Amniotic epithelial cell (primary cell): Measurements from ENCODE around the gene UNC13C.

ENCODE experiments used
- DNase-seq: peaks from one replicate; pipeline ENCODE4 v3.0.0-alpha.2; 2010; ENCODE audit warnings: low read depth

The UNC13C gene

DNA sequence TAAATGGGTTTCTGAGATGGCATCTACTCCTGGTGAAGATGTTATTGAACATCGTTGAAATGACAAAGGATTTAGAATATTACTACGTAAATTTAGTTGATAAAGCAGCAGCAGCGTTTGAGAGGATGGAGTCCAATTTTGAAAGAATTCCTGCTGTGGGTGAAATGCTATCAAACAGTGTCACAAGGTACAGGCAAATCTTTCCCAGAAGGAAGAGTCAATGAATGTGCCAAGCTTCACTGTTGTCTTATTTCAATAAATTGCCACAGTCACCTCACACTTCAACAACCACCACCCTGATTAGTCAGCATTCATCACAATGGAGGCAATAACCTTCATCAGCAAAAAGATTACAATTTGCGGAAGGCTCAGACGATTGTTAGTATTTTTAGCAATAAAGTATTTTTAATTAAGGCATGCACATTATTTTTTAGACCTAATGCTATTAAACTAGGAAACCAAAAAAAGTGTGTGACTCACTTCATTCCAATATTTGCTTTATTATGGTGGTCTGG, 142.8 kb downstream of the UNC13C start:
- no peak for DNase-seq

DNA sequence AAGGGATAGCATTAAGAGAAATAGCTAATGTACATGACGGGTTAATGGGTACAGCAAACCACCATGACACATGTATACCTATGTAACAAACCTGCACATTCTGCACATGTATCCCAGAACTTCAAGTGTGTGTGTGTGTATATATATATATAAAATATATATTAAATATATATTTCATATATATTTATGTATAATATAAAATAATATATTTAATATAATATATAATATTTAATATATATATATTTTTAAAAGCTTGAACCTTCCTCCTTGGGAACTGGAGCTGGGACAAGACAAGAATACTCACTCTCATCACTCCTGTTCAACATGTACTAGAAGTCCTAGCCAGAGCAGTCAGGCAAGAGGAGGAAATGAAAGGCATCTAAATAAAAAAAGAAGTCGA, 149.3 kb downstream of the UNC13C start:
- no peak for DNase-seq

DNA sequence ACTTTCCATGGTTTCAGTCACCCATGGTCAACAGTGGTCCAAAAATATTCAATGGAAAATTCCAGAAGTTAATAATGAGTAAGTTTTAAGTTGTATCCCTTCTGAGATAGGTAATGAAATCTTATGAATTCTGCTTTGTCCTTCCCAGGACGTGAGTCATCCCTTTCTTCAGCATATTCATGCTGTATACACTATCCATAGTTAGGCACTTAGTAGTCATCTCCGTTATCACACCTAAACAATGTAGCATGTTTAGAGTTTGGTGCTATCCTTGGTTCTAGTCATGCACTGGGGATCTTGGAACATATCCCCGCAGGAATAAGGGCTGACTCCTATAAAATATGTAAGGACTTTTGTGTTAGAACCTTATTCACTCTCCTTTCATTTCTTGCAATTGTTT, 153.2 kb downstream of the UNC13C start:
- DNase-seq: no peak

DNA sequence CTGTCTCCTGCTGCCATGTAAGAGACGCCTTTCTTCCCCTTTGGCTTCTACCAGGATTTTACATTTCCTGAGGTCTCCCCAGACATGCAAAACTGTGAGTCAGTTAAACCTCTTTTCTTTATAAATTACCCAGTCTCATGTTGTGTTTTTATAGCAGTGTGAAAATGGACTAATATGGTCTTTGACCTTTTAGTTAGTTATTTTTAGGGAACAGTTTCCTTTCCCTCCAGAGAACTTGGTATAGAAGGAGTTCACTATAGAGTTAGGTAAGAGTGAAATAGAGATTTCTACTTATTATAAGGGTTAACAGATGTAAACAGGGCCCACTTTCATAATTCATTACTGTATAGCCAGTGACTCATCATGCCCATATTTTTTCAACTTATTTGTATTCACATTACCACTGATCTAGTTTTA, 170.9 kb downstream of the UNC13C start:
- DNase-seq: no peak

DNA sequence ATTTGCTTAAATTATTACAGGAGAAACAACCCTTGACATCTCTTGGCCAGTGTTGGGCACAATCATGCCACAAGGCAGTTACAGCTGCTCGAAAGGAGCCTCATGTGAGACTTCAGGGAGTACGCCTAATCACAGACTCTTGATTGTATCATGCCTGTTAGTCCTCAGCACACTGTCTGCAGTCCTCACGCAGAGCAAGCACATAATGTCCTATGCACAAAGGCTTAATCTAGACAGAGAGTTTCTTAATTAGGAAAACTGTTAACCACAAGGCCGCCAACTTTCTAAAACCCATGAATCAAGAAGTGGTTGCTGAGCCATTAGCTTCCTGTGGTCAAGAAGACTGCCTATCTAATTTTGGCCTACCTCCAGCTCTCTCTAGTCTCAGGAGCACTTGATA, 172.0 kb downstream of the UNC13C start:
- DNase-seq: no peak

DNA sequence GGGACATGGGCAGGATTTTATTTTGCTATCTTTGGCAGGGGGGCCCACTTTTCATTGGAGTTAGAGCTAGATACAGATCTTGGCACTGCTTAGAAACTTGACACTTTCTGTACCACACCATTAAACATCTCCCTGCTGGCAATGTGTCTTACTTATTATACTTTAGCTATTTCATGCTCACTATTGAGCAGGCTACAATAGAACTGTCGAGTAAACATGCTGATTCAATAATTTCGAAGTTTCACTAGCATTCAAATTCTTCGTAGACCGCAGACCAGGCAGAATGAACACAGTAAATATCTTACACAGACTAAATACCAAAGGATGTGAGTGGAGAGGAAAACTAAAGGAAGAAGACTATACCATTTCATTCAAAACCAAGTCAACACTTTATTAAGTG, 180.8 kb downstream of the UNC13C start:
- DNase-seq: no peak

DNA sequence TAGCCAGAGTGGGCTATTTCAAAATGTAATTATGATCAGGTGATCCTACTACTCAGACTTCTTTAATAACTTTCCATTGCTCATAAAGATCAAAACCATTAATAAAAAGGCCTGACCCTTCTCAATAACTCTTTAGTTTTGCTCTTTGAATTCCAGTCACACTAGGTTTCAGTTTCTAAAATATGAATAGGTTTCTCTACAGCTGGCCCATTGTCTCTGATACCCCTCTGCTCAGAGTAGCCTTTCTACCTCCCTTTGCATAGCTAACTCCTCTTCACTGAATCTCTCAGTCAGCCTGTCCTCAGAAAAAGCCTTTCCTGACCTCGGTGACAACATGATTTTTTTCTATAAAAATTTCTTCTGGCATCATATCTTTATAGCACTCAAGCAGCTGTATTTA, 209.1 kb downstream of the UNC13C start:
- no peak for DNase-seq

DNA sequence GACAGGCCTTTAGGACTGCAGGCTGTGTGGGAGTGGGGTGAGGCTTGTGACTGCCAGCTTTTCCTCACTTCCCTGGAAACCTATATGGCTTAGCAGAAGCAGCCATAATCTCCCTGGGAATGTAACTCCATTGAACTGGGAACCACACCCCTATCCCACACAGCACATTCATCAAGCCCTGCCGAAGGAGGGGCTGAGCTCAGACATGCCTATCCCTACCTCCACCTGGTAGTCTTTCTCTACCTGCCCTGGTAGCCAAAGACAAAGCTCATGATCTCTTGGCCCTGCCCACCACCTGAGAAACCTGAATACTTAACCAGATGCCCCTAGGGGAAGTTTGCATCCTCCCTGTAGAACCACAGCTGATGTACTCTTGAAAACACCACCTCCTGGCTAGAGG, 219.8 kb downstream of the UNC13C start:
- DNase-seq: no peak

DNA sequence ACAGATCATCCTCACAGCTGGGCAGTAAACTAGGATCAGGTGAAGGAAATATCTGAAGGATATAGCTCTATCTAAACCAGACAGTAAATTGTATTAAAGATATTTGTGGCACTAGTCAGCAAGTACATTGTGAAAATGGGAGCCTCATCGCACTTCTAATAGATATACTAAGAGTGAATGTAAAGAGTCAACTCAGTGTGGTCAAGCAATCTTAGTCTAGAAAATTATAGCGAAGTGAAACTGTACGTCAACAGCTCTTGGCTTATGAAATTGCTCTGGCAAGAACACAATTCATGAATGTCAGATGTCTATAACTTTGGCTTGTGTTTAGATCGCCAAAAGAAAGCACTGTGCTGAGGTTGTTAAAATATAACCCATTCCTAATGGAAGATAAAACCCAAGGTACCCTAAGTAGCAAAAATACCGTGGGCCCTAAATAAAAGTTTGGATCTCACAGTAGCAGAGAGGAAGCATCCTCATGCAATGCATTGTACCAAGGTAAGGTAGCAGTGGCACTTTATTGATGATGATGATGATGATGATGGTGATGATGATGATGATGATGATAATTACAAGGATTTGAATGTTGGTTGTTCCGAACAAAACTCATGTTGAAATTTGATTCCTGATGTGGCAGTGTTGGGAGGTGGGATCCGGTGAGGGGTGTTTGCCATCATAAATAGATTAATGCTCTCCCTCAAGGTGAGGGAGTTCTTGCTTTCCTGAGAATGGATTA, 228.5 kb downstream of the UNC13C start:
- no peak for DNase-seq

DNA sequence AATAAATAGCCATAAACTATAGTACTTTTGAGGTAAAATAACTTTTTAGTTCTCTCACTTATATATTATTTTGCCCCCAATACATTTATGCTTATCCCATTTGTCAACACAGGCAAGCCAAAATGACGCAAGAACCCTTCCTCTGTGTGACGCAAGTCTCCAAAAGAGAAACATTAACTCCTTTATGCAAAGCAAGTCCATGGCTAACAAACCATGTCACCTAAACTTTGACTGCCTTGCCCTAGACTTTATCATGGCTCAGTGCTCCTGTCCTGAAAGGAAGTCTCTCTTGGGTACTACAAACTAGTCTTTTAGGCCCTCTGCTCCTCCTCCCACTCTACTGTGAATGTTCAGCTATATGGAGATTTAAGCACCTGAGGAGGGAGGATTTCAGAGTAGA, 230.5 kb downstream of the UNC13C start:
- no peak for DNase-seq

DNA sequence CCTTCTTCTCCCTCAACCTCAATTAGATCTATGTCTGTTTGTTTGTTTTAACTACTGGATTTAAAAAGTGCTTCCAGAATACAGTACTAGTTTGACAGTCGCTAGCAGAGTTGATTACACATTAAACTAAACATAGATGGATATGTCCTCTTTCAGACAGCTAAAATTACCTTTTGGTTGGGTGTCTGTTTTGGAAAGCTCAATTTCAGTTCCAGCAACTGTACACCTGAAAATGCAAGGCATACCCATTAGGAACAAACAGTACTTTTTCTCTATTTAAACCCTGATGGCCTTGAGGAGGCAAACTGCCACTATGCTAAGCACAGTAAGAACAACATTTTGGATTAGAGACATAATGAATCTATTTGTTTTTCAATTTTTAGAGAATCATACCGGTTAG, 234.4 kb downstream of the UNC13C start:
- no peak for DNase-seq

DNA sequence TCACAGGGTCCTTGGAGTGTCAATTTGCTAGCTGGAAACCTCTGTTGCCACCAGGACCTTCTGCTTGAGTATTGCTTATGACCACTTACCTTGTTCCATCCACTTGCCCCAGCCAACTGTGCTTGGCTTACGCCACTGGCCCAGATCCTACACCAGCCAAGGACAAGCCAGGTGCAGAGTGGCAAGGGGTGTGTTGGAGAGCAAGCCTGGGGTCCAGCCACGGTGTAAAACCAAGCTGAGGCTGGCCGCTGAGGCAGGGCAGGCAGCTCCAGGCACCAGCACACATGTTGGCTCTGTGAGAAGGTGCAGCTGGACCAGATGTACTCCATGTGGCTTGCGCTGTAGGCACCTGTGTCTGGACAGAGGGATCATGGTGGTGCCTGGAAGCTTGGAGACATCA, 248.2 kb downstream of the UNC13C start:
- DNase-seq: no peak

DNA sequence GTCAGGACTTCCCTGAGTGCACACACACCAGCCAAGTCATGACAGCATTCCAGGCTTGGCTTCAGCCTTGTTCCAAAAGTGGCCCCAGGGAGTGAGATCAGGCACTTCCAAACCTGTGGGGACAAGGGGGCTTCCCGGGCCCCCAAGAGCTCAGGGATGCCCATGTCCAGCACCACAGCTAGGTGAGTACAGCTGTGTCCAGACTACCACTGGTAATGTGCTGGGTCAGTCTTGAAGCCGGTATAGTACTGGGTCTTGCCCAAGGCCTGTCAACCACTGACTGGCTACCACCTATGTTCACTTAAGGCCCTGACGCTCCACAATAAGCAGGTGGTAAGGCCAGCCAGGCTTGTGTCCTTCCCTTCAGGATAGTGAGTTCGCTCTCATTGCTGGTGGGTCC, 249.3 kb downstream of the UNC13C start:
- no peak for DNase-seq

DNA sequence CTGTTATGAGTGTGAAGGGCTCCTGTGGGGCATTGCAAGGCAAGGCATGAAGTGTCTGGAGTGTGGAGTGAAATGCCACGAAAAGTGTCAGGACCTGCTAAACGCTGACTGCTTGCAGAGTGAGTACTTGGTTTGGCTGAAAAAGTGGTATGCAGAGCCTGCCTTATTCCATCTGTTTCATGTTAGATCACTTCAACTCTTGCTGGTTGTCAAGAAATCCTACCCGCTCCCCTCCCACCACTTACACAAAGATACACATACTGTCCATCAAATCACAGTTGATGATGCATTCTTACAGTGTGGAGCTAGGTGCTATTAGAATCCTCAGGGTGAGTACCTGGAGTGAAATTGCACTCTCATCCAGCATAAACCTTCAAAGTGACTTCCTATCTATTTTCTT, 272.1 kb downstream of the UNC13C start:
- DNase-seq: no peak

DNA sequence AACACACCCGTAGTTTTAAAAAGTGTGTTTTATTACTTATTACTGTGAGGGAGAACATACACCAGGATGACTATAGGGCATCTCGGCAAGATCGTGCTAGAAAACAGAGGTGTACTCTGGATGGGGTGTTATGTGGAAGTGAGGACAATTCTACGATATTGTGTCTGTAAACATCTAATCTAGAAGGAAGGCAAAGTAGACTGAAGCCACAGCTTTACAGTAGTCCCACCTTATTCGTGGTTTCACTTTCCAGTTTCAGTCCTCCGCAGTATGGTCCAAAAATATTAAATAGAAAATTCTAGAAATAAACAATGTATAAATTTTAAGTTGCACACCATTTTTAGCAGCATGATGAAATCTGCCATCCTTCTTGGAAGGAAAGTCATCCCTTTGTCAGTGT, 277.9 kb downstream of the UNC13C start:
- DNase-seq: no peak

DNA sequence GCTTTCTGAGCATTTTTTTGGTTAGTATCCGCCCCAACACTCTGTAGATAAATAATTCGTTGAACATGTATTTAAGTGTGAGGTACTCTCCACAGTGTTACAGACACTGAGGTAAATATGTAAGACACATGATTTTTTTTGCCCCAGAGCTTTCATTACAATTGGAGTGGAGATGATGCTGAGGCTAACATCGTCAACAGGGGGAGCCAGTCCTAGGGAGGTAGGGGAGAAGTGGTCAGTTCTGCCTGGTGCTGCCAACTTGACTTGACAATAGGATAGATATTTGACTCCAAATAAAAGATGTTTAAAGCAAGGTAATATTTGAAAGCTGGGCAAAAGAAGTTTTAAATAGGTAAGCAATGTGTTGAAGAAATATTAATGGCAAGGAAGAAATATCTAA, 295.7 kb downstream of the UNC13C start:
- DNase-seq: no peak

DNA sequence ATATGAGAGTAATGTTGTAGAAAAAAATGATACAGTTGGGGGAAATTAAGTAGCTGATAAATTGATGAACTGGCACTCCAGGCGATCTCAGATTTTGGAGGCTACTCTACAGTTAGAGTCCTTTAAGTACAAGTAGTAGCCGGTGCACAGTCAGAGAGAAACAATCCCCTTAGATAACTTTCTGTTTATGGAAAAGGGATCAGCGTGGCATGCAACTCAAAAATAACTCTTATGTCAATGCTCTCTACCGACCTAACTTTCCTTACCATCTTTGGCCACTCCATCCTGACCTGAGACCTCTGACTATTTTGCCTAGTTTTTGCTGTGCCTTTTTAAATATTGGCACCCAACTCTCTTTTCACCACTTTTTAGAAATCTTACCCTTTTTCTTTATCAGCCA, 299.6 kb downstream of the UNC13C start:
- no peak for DNase-seq

DNA sequence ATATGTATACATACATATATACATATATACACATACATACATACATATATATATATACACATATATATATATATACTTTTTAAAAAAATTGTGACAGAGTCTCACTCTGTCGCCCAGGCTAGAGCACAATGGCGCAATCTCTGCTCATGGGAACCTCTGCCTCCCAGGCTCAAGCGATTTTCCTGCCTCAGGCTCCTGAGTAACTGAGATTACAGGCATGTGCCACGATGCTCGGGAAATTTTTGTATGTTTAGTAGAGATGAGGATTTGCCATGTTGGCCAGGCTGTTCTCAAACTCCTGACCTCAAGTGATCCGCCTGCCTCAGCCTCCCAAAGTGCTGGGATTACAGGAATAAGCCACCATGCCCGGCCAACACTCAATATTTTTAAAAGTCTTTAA, 302.5 kb downstream of the UNC13C start:
- no peak for DNase-seq

DNA sequence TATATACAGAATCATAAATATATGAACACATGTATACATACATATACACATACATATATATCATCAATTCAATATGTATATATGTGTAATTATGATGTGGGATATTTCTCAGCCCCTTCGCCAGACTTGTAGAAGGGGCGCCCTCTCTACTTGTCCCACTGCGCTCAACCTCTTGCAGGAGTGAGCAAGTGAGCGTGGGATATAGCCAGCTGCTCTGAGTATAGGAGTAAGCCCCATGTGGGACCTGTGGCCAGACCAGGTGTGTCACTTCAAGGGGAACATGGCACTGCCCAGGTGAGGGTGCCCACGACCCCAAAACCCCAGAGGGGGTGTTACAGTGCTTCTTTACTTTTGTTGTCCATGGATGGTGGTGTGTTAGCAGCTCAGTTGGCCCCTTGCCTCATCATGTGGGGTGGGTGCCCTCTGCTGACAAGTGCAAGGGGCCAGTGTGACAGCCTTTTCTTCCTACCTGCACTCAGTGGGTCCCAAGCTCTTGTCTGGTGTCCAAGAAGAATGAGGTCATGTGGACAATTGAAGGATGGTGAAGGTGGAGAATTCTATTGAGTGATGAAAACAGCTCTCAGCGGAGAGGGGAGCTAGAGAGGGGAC, 304.1 kb downstream of the UNC13C start:
- no peak for DNase-seq

DNA sequence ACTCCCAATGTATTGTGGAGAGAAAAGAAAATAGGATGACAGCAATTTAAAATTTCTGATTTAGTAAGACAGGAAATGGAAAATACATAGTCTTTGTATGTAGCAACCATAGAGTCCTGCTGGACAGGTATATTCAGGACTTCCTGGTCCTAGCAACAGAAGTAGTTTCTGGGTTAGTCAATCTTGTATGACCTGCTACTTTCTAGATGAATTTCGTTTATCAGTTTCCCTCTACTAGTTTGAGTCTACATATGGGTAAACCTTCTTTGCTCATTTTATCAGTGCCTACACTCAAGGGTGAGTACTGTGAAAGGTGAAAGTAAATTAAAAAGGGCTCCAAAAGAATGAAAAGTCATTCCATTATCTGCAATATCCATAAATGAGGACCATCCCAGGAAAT, 309.8 kb downstream of the UNC13C start:
- DNase-seq: no peak

DNA sequence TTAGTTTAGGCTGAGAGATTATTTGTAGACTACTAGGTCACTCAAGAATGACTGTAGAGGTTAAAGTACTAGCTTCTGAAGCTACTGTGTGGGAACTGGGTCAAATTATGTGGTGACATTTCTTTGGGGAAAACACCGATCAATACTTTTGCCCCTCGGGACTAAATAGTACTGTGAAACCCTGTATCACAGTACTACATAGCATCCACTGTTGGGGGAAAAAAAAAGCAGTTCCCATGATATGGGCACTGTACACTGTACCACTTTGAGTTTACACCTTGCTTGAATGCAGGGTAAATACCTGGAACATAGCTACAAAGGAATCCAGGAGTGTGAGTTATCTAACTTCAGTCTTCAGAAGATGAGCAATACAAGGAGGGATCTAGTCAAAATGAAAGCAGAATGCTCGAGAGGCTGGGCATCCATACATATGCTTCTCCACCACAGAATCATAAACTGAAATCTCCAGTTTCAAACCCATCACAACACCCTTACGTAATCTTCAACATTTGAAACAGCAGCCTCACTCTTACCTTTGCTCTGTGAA, 311.4 kb downstream of the UNC13C start:
- DNase-seq: no peak

DNA sequence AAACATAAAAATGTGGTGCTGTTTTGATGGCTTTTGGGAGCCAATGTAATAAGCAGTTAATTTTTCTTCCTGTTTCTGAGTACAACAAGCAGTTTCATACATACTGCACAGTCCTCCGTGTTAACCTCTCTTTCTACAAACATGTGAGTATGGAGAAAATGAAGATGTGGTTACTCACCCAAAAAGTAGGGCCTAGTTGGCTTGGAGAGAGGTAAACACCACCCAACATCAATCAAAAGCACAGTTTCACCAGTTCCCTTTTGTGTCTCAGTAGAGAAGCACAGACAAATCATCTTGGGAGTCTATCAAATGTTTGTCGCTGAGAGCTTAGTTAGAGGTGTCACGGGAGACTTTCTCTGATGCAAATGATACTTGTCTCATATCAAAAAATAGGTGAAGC, 320.2 kb downstream of the UNC13C start:
- DNase-seq: no peak

DNA sequence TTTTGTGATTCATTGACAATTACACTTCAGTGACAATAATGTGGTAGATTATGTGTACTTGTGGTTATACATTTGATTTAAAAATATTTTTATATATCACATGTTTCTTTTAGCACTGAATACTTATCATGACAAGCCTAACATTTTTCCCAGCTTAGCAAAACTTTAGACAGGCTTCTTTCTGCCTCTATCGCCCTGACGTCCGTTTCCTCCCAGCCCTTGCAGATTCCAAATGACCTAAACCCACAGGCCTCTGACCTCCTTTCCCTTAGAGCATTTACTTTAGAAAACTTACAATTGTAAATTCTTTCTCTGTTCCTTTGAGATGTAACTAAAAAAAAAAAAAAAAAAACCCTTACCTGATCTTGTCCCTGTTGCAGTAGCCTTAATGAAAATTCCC, 326.1 kb downstream of the UNC13C start:
- no peak for DNase-seq

DNA sequence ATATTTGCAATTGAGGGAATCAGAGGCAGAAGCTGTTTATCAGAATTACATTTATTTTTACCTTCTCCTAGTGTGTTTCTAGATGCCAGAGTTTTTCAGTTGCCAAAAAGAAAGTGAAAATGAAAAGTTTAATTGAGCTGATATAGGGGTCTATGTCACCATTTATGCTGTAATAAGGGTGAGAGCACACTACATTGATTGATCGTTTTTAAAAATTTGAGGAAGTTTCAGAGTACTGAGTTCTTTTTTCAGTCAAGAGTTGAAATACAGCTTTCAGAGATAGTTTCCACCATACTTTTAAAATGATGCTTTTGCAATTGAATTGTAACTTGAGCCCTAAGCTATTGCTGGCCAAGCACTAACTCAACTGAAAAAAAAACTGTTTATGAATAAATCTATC, 326.9 kb downstream of the UNC13C start:
- DNase-seq: no peak
